Measurements from ENCODE around the gene PIPOX. TPM values are rescaled to one million over a fixed set of nuclear protein-coding genes. Genes with fewer than 3 reads are reported as not detected.
A peak's percentile ranks its signal among the peaks of the same experiment; 100 is the strongest.

The PIPOX gene
- total and polyA plus RNA-seq, 2 of the 8 experiments (the other 6 are each of a cell fraction or from before 2014, with no cell fraction given): 57.2 to 99.6 TPM

- H3K27ac ChIP-seq (ENCODE audit: low read depth, low read length): no peak overlapping the region
- H2BK120ac ChIP-seq (replicated peaks; ENCODE audit: low read depth, low read length): peak overlapping the region; percentile 34
- peaks cover 4% of the 10 kb centered on the region; the same call in 1 of the 2 replicates for H3K23me2 ChIP-seq (ENCODE audit: low read depth, low read length)
- H3K4me2 ChIP-seq (ENCODE audit: insufficient read depth in 1 of 2, low read depth in 2 of 2, low read length in 2 of 2): no peak overlapping the region
- no peaks in the 10 kb centered on the region for H4K20me1 ChIP-seq (replicated peaks in 1 of 2; ENCODE audit: control insufficient read depth in 1 of 2, insufficient read depth in 2 of 2, low read length in 2 of 2)
- no peak overlapping the region for H2AFZ ChIP-seq (ENCODE audit: low read length)
- CTCF ChIA-PET (ENCODE audit: partially characterized antibody): interaction anchor here (0.6 to 6.6 kb wide), 9 partner anchors 17 to 258 kb away, joined by 3 to 41 read pairs (median 4); no protein-coding TSS in a partner anchor
- no peak overlapping the region for H3K23ac ChIP-seq (ENCODE audit: insufficient read length)
- TF ChIP-seq SRF (IDR thresholded peaks at IDR 0.05; ENCODE audit: low read depth, low read length): no peak
- no peak for TF ChIP-seq CTBP2 (IDR thresholded peaks at IDR 0.05; ENCODE audit: borderline replicate concordance, insufficient read depth, insufficient read length, low read length)
- TF ChIP-seq KDM1A (IDR thresholded peaks at IDR 0.05; ENCODE audit: borderline replicate concordance, low read length): peak; percentile 59; the same call in 1 of the 2 replicates
- peaks cover 5 to 6% of the 10 kb centered on the region in 2 experiments; a peak in 3 of 4 replicates for H3K9me3 ChIP-seq (ENCODE audit: insufficient read depth in 2 of 2, low read depth in 1 of 2, low read length in 1 of 2)
- H3K18ac ChIP-seq (ENCODE audit: extremely low read depth, low read length): 0 out of 2 replicates have a peak overlapping the region, but pooled peaks have one; percentile 12
- H3K4me1 ChIP-seq (replicated peaks in 1 of 4; ENCODE audit: control insufficient read depth in 3 of 4, insufficient read depth in 4 of 4, low read length in 3 of 4): peaks cover 19 to 33% (median 32%) of the 10 kb centered on the region in 4 experiments
- H2BK15ac ChIP-seq (ENCODE audit: low read length): 0 out of 2 replicates have a peak overlapping the region, but pooled peaks have one; percentile 22
- H2BK5ac ChIP-seq (ENCODE audit: low read depth, low read length): peak overlapping the region; percentile 75; the same call in 1 of the 2 replicates
- H3K4me3 ChIP-seq (ENCODE audit: extremely low read depth in 1 of 4, insufficient read depth in 2 of 4, low read depth in 3 of 4, low read length in 4 of 4): no peak overlapping the region
- no peak overlapping the region for H4K8ac ChIP-seq (ENCODE audit: extremely low read depth, insufficient read depth, low read length)
- no peak overlapping the region for H3K14ac ChIP-seq (ENCODE audit: insufficient read length)
- no peak overlapping the region for H4K91ac ChIP-seq (replicated peaks; ENCODE audit: insufficient read length, low read length)
- H2AK5ac ChIP-seq (ENCODE audit: low read depth, low read length): no peak overlapping the region
- no peak overlapping the region for H3K9ac ChIP-seq (replicated peaks in 1 of 4; ENCODE audit: extremely low read depth in 1 of 4, low read depth in 3 of 4, low read length in 3 of 4)
- WGBS, 2 experiments (ENCODE audit: extremely low coverage in 1 of 2, insufficient coverage in 1 of 2, insufficient read length in 1 of 2, insufficient replicate concordance in 2 of 2, low coverage in 1 of 2, low lambda C conversion rate in 2 of 2, missing lambda C conversion rate in 1 of 2): 85% methylated on average over 1 of the region's 1 CpG; no CpG with 5 or more reads in 1 of the 2 experiments
- no peak overlapping the region for H3K56ac ChIP-seq (replicated peaks; ENCODE audit: insufficient read length, low read depth, low read length)
- H3K79me1 ChIP-seq (ENCODE audit: low read depth, low read length): no peaks in the 10 kb centered on the region
- FAIRE-seq (no peak), DNase-seq (ENCODE audit: low read depth in 1 of 2, low spot score in 2 of 2) (no peak)
- no peaks in the 10 kb centered on the region for H3K27me3 ChIP-seq (replicated peaks in 1 of 4; ENCODE audit: control insufficient read depth in 3 of 4, extremely low read depth in 1 of 4, insufficient read depth in 3 of 4, low read length in 3 of 4)
- peaks cover 0 to 4% (median 0%) of the 10 kb centered on the region in 4 experiments; a peak in 1 of 8 replicates for H3K36me3 ChIP-seq (ENCODE audit: control insufficient read depth in 2 of 4, insufficient read depth in 4 of 4, low read length in 3 of 4)
- POLR2A ChIA-PET (ENCODE audit: partially characterized antibody): interaction anchor here (1.0 to 3.8 kb wide), 4 partner anchors 8 to 44 kb away, joined by 3 to 47 read pairs (median 3); no protein-coding TSS in a partner anchor
- no peaks in the 10 kb centered on the region for H3K79me2 ChIP-seq (ENCODE audit: control insufficient read depth in 1 of 2, insufficient read depth in 2 of 2, low read length in 2 of 2)
- no peak overlapping the region for H2BK12ac ChIP-seq (ENCODE audit: low read depth, low read length)
- peak overlapping the region; percentile 94; the same call in 1 of the 2 replicates for H2BK20ac ChIP-seq (ENCODE audit: low read length)
- H4K5ac ChIP-seq (ENCODE audit: insufficient read length, low read depth, low read length): no peak overlapping the region
- H3K4ac ChIP-seq (replicated peaks; ENCODE audit: insufficient read length, low read depth, low read length): peak overlapping the region; percentile 10
These were observed 8.4 kb upstream of the PIPOX start for GRCh38 chr17:29034510-29034909.
